ENCODE data around the gene THADA. TPM values are rescaled to one million over a fixed set of nuclear protein-coding genes. Genes with fewer than 3 reads are reported as not detected.

The THADA gene
- total RNA-seq, 1 donor from 2014 or later: 29.3 TPM

- no peak overlapping the region for H2AFZ ChIP-seq (replicated peaks)
- H3K9me3 ChIP-seq (ENCODE audit: low read depth): no peaks in the 10 kb centered on the region
- no peaks in the 10 kb centered on the region for H3K4me1 ChIP-seq
- Mint-ChIP-seq H3K4me1 (peaks cover 19% of the 10 kb centered on the region), H3K27me3 (ENCODE audit: insufficient read depth, low read depth) (no peaks in the 10 kb centered on the region), H3K27ac (no peak overlapping the region), H3K9me3 (no peaks in the 10 kb centered on the region), H3K4me3 (no peak overlapping the region), H3K36me3 (no peaks in the 10 kb centered on the region)
- H3K4me2 ChIP-seq: no peak overlapping the region
- no peaks in the 10 kb centered on the region for H4K20me1 ChIP-seq (ENCODE audit: low read depth)
- no peak overlapping the region for H3K9ac ChIP-seq
- no peaks in the 10 kb centered on the region for H3K36me3 ChIP-seq
- H3K4me3 ChIP-seq: no peak overlapping the region
- H3K27ac ChIP-seq: no peak overlapping the region
- H3K79me2 ChIP-seq (ENCODE audit: low read depth): no peaks in the 10 kb centered on the region
- TF ChIP-seq CTCF (IDR thresholded peaks at IDR 0.05): no peak
- H3K27me3 ChIP-seq: no peaks in the 10 kb centered on the region
- no peaks in the 10 kb centered on the region for H3F3A ChIP-seq (ENCODE audit: low read depth)
- no peak for DNase-seq (ENCODE audit: low spot score)
Observed at GRCh38 chr2:43455296-43455695, 140.5 kb downstream of the THADA start.

GRCh38 chr2:43454791-43455190 is 141.0 kb downstream of the THADA start:
- H3K27ac ChIP-seq: no peak overlapping the region

GRCh38 chr2:43453179-43454170 is 142.4 kb downstream of the THADA start:
- H3K4me1 ChIP-seq: peaks cover 10% of the 10 kb centered on the region
- no peak overlapping the region for H3K4me2 ChIP-seq
- no peak overlapping the region for H2AFZ ChIP-seq (replicated peaks)
- H4K20me1 ChIP-seq (ENCODE audit: low read depth): no peaks in the 10 kb centered on the region
- H3K27ac Mint-ChIP-seq: no peak overlapping the region
- H3K9me3 Mint-ChIP-seq: peaks cover 2% of the 10 kb centered on the region
- no peak overlapping the region for H3K4me3 ChIP-seq
- H3K27ac ChIP-seq: no peak overlapping the region
- no peaks in the 10 kb centered on the region for H3K79me2 ChIP-seq (ENCODE audit: low read depth)
- peaks cover 22% of the 10 kb centered on the region for H3K4me1 Mint-ChIP-seq
- no peaks in the 10 kb centered on the region for H3K9me3 ChIP-seq (ENCODE audit: low read depth)
- DNase-seq (ENCODE audit: low spot score): no peak
- H3K9ac ChIP-seq: no peak overlapping the region
- TF ChIP-seq CTCF (IDR thresholded peaks at IDR 0.05): no peak
- TF ChIP-seq EZH2phosphoT487 (IDR thresholded peaks at IDR 0.05): no peak
- no peak for TF ChIP-seq EZH2 (IDR thresholded peaks at IDR 0.05)
- H3K27me3 Mint-ChIP-seq (ENCODE audit: insufficient read depth, low read depth): no peaks in the 10 kb centered on the region
- H3K36me3 Mint-ChIP-seq: peaks cover 4% of the 10 kb centered on the region
- peaks cover 10% of the 10 kb centered on the region for H3F3A ChIP-seq (ENCODE audit: low read depth)
- H3K4me3 Mint-ChIP-seq: no peak overlapping the region
- H3K27me3 ChIP-seq: no peaks in the 10 kb centered on the region
- no peaks in the 10 kb centered on the region for H3K36me3 ChIP-seq

More at GRCh38 chr2:43454791-43455190, 141.0 kb downstream of the THADA start:
- Mint-ChIP-seq H3K36me3 (no peaks in the 10 kb centered on the region), H3K9me3 (no peaks in the 10 kb centered on the region), H3K27ac (no peak overlapping the region), H3K27me3 (ENCODE audit: insufficient read depth, low read depth) (no peaks in the 10 kb centered on the region), H3K4me1 (peaks cover 19% of the 10 kb centered on the region), H3K4me3 (no peak overlapping the region)
- no peaks in the 10 kb centered on the region for H3K27me3 ChIP-seq
- H2AFZ ChIP-seq (replicated peaks): no peak overlapping the region
- no peak overlapping the region for H3K4me2 ChIP-seq
- H3K36me3 ChIP-seq: no peaks in the 10 kb centered on the region
- H3K9ac ChIP-seq: no peak overlapping the region
- H4K20me1 ChIP-seq (ENCODE audit: low read depth): no peaks in the 10 kb centered on the region
- no peaks in the 10 kb centered on the region for H3K79me2 ChIP-seq (ENCODE audit: low read depth)
- TF ChIP-seq EZH2 (IDR thresholded peaks at IDR 0.05) (no peak), CTCF (IDR thresholded peaks at IDR 0.05) (no peak), EZH2phosphoT487 (IDR thresholded peaks at IDR 0.05) (no peak)
- H3K4me1 ChIP-seq: no peaks in the 10 kb centered on the region
- DNase-seq (ENCODE audit: low spot score): no peak
- H3K4me3 ChIP-seq: no peak overlapping the region
- no peaks in the 10 kb centered on the region for H3F3A ChIP-seq (ENCODE audit: low read depth)
- no peaks in the 10 kb centered on the region for H3K9me3 ChIP-seq (ENCODE audit: low read depth)

All from neural progenitor cell (in vitro differentiated cells).